Smooth muscle cell of the brain vasculature (primary cell): Measurements from ENCODE around the gene TPCN2.
"Not testable (repeated sequence)": the region's sequence is repeated elsewhere in the genome, so short reads cannot be mapped to it uniquely, and the experiment has no call there.

Experiments used
- DNase-seq: peaks from one replicate; pipeline ENCODE4 v3.0.0-alpha.2; 2012; ENCODE audit warnings: low read depth, low spot score

TPCN2 gene

DNA sequence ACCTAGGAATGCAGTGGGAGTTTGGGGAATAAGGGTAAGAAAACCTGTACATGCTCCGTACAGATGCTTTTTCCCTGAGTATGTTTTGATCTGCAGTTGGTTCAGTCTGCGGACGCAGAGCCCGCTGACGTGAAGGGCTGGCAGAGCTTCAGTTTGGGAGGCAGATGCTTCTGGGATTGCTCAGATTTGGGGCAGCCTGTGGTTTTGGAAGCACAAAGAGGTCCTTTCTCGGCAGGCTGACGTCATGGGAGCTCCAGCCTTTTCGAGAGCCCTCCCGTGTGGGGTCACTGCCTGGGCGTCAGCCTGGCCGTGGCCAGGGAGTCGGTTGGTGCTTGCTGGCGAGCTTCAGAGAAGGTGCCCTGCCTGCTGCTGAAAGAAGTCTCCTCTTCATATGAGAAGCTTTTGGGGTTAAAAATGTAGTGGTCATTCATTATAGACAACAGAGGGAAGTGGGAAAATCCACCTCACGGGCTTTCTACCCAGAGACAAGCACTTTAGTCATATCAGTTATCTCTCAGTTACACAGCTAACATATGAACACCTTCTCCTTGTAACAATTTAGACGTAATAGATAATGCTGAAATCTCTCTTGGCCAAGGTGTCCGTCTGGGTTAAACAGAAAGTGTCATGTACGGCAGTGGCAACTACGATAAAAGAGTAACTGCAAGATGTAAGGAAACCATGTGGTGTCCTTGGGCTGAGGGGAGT, 26.8 kb downstream of the TPCN2 start:
- DNase-seq, result peak; percentile 75

DNA sequence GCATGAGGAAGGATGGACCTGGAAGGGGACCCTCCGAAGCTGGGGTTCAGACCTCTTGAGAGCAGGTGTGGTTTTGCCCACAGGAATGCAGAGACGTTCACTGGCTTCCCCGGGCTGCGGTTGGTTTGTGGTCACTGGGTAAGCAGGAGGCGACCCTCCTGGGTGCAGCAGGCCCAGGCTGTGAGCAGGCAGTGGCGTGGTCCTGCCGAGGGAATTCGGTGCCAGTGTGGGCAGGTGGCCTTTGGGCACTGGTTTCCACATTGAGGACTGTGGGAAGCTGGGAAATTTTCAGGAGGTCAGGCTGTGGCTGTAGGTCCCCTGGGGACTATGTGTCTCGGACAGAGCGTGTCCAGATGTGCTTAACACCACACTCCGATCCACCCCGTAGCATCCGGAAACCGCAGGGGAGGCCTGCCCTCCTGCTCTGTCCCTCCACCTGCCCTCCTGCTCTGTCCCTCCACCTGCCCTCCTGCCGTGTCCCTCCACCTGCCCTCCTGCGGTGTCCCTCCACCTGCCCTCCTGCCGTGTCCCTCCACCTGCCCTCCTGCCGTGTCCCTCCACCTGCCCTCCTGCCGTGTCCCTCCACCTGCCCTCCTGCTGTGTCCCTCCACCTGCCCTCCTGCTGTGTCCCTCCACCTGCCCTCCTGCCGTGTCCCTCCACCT, 27.5 kb downstream of the TPCN2 start:
- no peak for DNase-seq

DNA sequence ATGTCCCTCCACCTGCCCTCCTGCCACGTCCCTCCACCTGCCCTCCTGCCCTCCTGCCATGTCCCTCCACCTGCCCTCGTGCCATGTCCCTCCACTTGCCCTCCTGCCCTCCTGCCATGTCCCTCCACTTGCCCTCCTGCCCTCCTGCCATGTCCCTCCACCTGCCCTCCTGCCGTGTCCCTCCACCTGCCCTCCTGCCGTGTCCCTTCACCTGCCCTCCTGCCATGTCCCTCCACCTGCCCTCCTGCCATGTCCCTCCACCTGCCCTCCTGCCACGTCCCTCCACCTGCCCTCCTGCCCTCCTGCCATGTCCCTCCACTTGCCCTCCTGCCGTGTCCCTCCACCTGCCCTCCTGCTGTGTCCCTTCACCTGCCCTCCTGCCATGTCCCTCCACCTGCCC, 28.2 kb downstream of the TPCN2 start:
- not testable (repeated sequence) for DNase-seq

DNA sequence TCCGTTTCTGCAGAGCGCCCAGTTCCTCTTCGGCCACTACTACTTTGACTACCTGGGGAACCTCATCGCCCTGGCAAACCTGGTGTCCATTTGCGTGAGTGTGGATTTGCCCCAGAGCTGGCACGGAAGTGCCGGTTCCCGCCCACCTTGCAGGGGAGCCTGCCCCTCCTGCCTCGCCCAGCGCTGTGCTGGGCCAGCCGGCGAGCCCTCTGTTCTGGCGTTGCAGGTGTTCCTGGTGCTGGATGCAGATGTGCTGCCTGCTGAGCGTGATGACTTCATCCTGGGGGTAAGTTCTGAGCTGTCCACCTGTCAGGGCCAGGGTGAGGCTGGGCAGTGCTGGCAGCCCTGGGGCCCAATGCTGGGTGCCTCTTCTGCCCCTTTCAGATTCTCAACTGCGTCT, 29.8 kb downstream of the TPCN2 start:
- DNase-seq, result no peak

DNA sequence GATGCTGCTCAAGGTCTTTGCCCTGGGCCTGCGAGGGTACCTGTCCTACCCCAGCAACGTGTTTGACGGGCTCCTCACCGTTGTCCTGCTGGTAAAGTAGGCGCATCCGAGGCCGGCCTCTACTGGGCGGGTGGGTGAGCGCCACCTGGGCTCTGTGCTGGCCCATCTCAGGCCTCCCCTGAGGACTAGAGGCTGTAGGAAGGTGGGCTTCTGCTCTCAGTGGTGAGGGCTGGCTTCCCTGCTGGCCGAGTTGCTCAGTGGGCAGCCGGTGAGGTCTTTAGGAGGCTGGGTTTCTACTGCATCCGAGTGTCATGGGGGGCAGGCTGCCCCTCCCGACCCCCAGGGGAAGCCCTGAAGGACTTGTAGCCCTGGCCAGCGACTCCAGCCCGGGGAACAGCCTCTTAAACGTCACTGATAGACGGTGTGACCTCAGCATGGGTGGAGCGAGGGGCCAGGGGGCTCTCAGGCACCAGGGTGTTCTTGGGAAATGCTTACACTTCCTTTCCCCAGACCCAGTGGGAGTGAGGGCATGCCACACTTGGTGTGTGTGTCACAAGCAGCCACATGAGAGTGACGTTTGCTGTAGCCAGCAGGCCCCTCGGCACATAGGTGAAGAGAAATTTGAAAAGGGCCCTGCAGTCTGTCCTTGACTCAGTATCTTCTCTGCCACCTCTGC, 30.3 kb downstream of the TPCN2 start:
- no peak for DNase-seq

DNA sequence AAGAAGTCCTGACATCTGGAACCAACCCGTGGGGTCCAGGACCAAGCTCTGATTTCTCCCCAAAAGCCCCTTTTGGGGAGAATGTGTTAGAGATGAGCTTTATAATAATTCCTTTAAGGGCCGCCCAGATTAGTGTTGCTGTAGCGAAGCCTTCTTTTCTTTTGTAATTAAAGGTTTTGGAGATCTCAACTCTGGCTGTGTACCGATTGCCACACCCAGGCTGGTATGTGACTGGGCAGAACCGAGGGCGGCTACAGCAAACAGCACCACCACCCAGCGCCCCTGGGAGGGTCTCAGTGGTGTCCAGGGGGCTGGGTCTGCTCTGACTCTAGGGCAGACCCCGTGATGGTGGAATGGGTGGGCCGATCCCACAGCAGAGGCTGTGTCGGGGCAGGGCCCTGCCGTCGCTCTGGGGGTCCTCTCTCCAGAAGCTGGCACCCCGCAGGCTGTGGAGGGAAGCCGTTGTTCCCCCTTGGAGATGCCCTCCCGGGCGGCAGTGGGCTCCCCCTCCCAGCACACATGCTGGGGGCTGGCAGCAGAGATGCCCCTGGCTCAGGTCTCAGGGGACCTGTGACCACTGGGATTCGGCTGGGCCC, 31.0 kb downstream of the TPCN2 start:
- DNase-seq, result no peak

DNA sequence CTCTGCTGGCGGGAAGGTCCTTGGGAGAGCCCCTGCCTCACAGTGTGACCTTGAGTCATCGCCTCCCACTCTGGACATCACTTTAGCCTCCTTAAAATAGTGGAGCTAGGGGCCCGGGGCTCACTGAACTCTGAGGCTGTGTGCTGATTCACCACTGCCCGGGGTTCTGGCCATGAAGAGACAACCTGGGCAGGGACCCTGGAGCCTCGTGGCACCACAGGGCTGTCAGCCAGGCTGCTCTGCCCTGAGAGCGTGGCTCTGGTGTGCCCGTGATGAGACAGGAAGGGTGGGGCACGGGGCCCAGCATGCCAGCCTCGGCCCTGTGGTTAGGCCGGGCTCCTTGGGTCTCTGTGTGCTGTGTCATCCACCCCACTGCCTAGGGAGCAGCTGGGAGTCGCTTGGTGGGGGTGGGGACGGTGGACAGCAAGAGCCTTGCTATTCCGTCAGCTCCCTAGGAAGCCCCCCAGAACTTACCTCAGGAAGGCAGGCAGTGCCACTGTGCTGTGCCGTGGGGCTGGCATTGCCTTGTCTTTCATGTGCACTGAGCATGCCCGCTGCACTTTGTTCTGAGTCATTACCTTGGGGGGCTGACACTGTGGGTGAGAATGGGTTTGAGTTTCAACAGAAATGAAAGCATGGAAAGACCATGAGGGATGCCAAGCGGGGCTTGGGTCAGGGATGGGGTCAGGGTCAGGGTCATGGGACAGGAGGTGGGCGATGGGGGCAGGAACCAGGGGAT, 31.7 kb downstream of the TPCN2 start:
- DNase-seq, result no peak

DNA sequence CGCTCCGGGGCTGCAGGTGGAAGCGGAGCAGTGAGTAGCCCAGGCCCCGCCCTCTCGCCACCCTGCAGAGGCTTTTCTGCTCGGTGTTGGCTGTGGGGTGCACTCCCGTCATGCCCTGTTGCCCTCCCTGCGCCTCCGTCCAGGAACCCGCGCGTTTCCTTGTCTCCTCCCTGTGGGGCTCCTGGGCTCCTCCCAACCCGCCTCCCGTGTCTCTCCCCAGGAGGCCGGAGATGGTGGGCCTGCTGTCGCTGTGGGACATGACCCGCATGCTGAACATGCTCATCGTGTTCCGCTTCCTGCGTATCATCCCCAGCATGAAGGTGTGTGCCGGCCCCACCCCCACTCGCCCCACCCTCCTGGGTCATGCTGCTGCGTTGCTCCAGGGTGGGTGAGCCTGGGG, 32.4 kb downstream of the TPCN2 start:
- no peak for DNase-seq

DNA sequence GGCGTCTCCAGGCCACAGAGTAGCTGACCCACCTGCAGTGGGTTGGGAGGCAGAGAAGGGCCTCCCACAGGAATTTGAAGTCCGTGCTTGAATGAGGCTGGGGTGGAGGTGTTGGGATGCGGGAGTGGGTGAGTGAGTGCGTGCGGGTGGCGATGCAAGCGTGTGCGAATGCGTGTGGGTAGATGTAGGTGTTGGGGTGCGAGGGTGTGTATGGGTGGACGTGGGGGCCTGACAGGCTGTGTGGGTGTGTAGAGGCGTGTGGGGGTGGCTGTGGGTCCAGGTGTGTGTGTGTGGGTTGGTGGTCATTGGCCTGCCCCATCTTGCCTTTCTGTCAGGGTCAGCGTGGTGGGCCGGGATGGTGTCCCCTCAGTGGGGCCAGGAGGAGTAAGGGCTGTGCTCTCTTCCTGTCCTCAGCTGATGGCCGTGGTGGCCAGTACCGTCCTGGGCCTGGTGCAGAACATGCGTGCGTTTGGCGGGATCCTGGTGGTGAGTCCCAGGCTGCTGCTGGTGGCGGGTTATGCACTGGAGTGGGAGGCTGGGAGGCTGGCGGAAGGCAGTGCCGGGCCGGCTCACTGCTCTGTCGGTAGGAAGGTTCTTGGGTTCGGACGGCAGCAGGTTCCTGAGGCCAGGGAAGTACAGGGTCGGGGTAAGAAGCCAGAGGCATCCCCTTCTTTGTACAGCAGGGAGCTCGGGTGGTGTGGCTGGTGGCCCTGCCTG, 35.0 kb downstream of the TPCN2 start:
- no peak for DNase-seq

DNA sequence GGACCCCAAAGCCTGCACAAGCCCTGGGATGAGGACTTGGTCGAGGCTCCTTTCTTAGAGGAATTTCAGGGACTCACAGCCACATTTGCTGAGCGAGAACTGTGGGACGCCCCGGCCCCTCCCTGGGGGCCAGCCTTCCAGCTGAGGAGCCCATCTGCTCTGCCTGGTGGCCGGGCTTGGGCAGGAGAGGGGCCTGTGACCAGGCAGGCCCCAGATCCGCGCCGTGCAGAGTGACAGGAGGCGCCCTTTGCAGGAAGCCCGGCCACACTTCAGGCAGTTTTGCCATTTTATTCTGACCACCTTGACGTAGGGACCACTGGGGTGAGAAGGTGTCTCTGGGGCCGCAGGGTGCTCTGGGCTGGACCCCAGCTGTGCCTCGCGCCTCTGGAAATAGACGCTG, 35.6 kb downstream of the TPCN2 start:
- no peak for DNase-seq

DNA sequence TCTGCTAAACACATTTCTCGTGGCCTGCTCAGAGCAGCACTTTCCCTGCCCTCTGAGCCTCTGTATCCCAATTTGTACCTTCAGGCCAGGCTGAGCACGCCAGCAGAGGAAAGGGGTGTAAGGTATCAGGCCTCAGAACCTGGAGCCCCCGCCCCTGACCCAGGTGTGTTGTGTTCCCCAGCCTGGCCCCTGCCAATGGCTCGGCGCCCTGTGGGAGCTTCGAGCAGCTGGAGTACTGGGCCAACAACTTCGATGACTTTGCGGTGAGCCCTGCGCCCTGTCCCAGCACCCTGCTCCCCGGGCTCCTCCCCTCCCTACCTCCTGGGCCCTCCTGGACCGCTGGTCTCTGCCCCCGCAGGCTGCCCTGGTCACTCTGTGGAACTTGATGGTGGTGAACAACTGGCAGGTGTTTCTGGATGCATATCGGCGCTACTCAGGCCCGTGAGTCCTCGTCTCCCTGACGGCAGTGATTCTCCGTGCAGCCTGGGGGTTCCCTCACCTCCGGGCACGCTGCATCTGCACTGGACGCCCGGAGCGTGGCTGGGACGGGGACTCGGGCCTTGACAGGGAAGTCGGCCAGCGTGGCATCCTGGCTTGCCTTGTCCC, 36.9 kb downstream of the TPCN2 start:
- no peak for DNase-seq

DNA sequence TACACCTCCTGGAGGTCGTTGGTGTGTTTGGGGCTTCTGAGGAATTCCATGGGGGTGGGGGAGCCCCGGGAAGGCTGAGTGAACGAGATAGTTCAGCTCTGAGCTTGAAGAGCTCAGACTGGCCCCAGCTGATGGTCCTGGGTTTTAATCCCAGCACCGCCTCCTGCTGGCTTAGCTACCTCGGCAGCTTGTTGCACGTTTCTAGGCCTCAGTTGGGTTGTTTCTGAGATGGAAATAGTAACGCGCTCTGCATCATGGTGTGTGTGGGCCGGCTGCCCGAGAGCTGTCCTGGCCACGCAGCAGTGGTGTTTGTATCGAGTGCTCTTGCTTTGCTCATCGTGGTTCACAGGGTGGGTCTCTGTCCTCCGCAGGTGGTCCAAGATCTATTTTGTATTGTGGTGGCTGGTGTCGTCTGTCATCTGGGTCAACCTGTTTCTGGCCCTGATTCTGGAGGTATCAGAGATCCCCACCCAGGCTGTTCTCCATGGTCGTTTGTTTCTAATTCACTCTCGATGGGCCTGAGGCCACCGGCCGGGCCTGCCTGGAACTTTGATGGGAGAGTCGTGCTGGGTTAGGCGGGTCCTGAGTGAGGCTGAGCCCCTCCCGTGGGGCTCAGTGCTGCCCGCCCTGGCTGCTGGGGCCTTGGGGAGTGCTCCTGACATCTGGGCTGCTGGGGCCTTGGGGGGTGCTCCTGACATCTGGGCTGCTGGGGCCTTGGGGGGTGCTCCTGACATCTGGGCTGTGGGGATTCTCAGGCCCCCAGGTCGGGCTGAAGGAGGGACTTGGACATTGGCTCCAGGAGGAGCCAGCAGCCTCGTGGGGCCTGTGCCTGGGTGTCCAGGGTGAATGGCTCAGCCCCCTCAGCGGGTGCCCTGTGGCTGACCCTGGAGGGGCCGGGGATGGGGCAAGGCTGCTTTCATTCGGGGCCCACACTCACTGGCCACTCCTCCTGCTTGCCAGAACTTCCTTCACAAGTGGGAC, 37.7 kb downstream of the TPCN2 start:
- DNase-seq, result no peak

DNA sequence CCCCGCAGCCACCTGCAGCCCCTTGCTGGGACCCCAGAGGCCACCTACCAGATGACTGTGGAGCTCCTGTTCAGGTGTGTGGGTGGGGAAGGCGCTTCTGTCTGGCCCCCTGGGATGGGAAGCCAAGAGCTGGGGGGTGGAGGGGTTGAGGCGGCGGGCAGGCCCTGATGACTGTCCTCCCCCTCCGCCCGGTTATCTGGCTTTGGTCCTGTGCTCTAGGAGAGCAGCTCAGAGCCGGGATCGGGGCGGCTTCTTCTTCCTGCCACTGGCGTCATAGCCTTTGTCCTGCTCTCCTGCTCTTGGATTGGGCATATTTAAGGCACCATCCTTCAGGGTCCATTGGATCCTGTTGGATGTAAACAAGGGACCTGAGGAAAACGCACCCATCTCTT, 38.4 kb downstream of the TPCN2 start:
- DNase-seq, result no peak

DNA sequence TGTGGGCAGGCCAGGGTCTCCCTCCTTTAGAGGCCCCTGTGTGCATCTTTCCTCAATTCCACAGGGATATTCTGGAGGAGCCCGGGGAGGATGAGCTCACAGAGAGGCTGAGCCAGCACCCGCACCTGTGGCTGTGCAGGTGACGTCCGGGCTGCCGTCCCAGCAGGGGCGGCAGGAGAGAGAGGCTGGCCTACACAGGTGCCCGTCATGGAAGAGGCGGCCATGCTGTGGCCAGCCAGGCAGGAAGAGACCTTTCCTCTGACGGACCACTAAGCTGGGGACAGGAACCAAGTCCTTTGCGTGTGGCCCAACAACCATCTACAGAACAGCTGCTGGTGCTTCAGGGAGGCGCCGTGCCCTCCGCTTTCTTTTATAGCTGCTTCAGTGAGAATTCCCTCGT, 39.1 kb downstream of the TPCN2 start:
- no peak for DNase-seq

DNA sequence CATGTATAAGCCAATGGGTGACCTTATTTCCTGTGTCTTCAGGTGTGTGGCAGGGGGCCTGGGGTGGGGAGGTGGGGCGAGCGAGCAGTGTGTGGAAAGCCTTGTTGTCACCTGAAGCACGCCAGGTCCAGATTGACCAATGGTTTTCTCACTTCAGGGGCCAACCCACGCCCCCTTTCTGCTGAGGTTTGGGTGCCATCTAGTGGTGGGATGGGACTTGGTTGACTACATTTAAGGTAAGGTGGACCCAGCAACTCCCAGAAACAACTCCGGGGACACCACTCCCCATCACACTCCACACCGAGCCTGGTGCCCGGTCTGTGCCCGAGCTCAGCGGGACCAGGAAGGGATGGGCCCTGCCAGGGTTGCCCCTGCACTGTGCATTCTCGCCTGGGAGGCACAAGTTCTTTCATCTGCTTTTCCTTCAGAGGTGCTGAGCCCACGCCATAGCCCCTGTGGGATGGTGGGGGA, 40.0 kb downstream of the TPCN2 start:
- peak; percentile 59 for DNase-seq

DNA sequence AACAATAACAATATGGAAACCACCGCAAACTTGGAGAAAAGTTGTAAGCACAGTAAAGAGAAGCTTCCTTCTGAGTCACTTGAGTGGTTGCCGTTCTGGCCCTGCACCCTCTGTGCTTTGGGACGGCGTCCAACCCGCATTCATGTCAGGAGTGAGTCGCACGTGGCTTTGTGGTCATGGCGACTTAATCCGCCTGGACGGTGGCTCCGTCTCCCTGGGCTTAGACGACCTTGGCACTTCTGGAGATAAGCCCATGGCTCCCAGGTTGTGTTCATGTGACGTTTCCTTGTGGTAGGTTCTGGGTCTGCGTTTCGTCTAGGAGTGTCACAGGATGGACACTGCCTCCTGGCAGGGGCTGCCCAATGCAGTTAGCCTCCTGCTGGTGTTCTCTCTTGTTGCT, 40.5 kb downstream of the TPCN2 start:
- no peak for DNase-seq

DNA sequence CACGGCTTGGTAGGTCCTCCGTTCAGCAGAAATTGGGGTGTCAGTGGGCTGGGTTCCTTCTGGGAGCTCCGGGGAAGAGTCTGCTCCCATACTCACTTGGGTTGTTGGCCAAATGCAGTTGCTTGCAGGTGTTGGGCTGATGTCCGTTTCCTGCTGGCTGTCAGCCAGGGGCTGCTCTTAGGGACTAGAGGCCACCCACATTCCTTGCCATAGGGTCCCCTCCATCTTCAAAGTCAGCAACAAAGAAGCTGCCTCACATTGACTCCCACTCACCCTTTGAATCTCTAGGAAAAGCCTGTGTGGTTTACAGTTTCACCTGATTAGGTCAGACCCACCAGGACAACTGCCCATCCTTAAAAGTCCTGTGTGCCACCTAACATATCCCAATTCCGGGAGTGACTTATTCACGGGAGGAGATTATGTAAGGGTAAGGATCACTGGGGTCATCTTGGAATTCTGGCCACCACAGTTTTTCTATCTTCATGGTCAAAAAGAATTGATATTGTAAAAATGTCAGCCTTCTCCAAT, 43.0 kb downstream of the TPCN2 start:
- DNase-seq, result no peak

DNA sequence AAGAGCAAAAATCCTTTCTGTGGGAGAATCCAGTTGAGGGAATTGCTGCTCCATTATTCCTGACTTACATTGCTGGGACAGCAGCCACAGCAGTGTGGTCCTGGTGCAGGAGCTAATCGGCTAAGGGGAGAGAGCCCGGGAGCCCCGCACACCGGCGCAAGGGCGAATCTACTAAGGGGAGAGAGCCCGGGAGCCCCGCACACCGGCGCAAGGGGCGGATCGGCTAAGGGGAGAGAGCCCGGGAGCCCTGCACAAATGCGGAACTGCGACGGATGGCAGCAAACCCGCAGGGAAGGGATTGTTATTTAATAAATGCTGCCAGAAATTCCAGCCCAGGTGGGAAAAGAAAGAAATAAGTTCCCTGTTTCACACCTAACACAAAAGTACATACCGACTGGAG, 43.5 kb downstream of the TPCN2 start:
- DNase-seq, result no peak

DNA sequence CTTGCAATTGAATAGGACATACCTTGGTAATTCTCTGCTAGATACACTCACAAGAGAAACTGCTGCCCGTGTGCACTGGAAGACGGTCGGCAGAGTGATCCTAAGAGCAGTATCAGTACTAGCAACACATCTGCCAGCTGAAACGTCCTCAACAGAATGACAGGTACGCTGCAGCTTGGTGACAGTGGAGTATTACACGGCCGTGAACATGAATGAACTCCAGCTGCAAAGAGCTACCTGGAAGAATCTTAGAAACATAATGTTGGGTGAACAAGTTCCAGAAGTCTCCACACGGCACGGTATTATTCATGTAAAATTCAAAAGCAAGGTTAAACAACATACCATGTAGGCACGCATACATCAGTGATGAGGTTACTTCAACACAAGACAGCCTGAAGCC, 44.4 kb downstream of the TPCN2 start:
- DNase-seq, result no peak
